ENCODE data around the gene ANXA4. TPM values are rescaled to one million over a fixed set of nuclear protein-coding genes. Genes with fewer than 3 reads are reported as not detected.

The ANXA4 gene
- total and polyA plus RNA-seq, 2 experiments from 2014 or later, result 107 to 231 TPM

DNA sequence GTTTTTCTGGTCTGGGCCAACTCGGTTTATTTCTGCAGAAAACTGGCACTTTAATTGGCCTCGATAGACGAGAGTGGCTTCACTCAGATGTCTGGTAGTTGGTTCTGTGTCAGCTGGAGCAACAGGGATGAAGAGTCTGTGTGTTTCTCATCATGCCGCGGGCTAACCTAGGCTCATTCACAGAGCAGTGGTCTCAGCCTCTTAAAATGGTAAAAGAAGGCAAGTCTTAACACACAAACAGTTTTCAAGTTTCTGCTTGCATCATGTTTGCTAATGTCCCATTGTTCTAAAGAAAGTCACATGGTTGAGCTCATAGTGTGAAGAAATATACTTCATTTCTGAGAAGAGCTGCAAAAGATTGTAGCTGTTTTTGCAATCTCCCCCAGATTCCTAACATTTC is 37.5 kb upstream of the ANXA4 start:
- Histone ChIP-seq H3K4me2 (no peak overlapping the region), H3K79me2 (no peaks in the 10 kb centered on the region), H3K27ac (no peak overlapping the region), H4K20me1 (ENCODE audit: insufficient read depth, poor library complexity, severe bottlenecking) (no peaks in the 10 kb centered on the region), H3K9me3 (ENCODE audit: low read depth) (no peaks in the 10 kb centered on the region), H2AFZ (no peak overlapping the region), H3K27me3 (no peaks in the 10 kb centered on the region), H3K9me2 (replicated peaks; ENCODE audit: insufficient read depth) (no peaks in the 10 kb centered on the region), H3K4me3 (no peak overlapping the region), H3K4me1 (ENCODE audit: insufficient read depth) (no peaks in the 10 kb centered on the region), H3K36me3 (replicated peaks; ENCODE audit: insufficient read depth, low read depth) (no peaks in the 10 kb centered on the region)
- WGBS (ENCODE audit: low lambda C conversion rate, missing lambda C conversion rate), result 81% methylated on average over 5 of the region's 5 CpGs
- no peak for TF ChIP-seq CTCF (IDR thresholded peaks at IDR 0.05; ENCODE audit: poor library complexity)
- TF ChIP-seq EZH2phosphoT487 (IDR thresholded peaks at IDR 0.05; ENCODE audit: low read depth, severe bottlenecking, unreplicated experiment), result no peak
- TF ChIP-seq EZH2 (IDR thresholded peaks at IDR 0.05; ENCODE audit: borderline replicate concordance), result no peak
- no peak for DNase-seq (ENCODE audit: low spot score)

DNA sequence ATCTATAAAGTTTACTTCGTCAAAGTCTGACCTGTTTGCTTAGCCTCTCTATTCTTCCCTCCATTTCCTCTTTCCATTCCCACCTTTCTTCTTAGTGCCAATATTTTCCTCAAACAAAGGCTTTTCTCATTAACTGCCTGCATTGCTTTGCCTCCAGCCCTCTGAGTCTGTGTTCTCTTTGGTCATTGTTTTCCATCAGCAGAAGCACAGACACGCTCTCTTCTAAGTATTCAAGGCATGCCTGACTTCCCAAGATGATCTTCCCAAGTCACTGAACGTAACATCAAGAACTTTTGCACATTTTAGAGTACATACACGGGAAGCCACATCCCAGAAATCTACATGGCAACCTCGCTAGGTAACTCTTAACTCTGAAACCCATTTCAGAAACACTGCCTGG is 32.6 kb upstream of the ANXA4 start:
- Histone ChIP-seq H3K9me2 (replicated peaks; ENCODE audit: insufficient read depth) (no peaks in the 10 kb centered on the region), H3K4me2 (no peak overlapping the region), H3K36me3 (replicated peaks; ENCODE audit: insufficient read depth, low read depth) (no peaks in the 10 kb centered on the region), H2AFZ (no peak overlapping the region), H3K79me2 (no peaks in the 10 kb centered on the region), H3K4me3 (no peak overlapping the region), H4K20me1 (ENCODE audit: insufficient read depth, poor library complexity, severe bottlenecking) (no peaks in the 10 kb centered on the region), H3K4me1 (ENCODE audit: insufficient read depth) (no peaks in the 10 kb centered on the region), H3K9me3 (ENCODE audit: low read depth) (no peaks in the 10 kb centered on the region), H3K27me3 (no peaks in the 10 kb centered on the region), H3K27ac (no peak overlapping the region)
- TF ChIP-seq CTCF (IDR thresholded peaks at IDR 0.05; ENCODE audit: poor library complexity), result no peak
- TF ChIP-seq EZH2phosphoT487 (IDR thresholded peaks at IDR 0.05; ENCODE audit: low read depth, severe bottlenecking, unreplicated experiment), result no peak
- TF ChIP-seq EZH2 (IDR thresholded peaks at IDR 0.05; ENCODE audit: borderline replicate concordance), result no peak
- WGBS (ENCODE audit: low lambda C conversion rate, missing lambda C conversion rate), result 74% methylated on average over 5 of the region's 5 CpGs
- no peak for DNase-seq (ENCODE audit: low spot score)

DNA sequence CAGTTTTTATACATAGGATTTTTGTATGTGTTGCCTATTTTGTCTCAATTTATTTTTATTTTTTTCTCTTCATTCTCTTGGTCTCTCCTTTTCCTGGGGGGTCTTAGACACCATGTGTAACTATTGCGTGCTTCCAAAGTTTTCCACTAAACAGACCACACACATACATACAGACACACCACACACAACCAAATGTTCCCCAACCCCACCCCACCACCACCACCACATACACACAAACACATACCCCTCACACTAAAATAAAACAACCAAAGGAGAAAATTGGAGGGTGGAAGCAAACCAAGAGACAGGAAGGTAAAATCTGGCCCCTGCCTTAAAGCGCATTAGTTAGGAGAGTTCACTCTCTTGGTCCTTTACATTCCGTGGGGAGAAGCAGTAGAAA is 30.0 kb upstream of the ANXA4 start:
- Histone ChIP-seq H3K9me3 (ENCODE audit: low read depth) (no peaks in the 10 kb centered on the region), H3K27ac (no peak overlapping the region), H3K4me3 (no peak overlapping the region), H3K27me3 (no peaks in the 10 kb centered on the region), H3K36me3 (replicated peaks; ENCODE audit: insufficient read depth, low read depth) (no peaks in the 10 kb centered on the region), H4K20me1 (ENCODE audit: insufficient read depth, poor library complexity, severe bottlenecking) (no peaks in the 10 kb centered on the region), H3K9me2 (replicated peaks; ENCODE audit: insufficient read depth) (no peaks in the 10 kb centered on the region), H3K4me2 (no peak overlapping the region), H3K79me2 (no peaks in the 10 kb centered on the region), H2AFZ (no peak overlapping the region), H3K4me1 (ENCODE audit: insufficient read depth) (no peaks in the 10 kb centered on the region)
- DNase-seq (ENCODE audit: low spot score), result no peak
- 68% methylated on average over 3 of the region's 3 CpGs for WGBS (ENCODE audit: low lambda C conversion rate, missing lambda C conversion rate)
- TF ChIP-seq EZH2phosphoT487 (IDR thresholded peaks at IDR 0.05; ENCODE audit: low read depth, severe bottlenecking, unreplicated experiment), result no peak
- no peak for TF ChIP-seq CTCF (IDR thresholded peaks at IDR 0.05; ENCODE audit: poor library complexity)
- no peak for TF ChIP-seq EZH2 (IDR thresholded peaks at IDR 0.05; ENCODE audit: borderline replicate concordance)

DNA sequence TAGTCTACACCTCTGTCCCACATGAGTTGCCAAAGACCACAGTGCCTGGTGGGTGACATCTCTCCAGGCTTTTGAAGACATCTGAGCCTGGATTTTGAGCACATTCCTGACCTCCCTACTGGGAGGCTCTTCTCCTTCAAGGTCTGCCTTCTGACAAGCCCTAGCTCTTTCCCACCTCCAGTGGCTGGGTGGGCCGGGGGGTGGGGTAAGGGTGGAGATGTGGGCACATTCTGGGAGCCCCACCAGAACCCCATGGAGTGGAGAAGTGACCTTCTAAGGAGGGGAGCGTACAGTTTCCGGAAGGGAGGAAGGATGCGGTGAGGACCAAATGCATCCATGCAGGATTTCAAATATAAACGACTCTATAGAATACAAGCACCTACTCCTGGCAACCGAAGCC is 27.9 kb upstream of the ANXA4 start:
- 98% methylated on average over 6 of the region's 6 CpGs for WGBS (ENCODE audit: low lambda C conversion rate, missing lambda C conversion rate)
- H3K27me3 ChIP-seq, result no peaks in the 10 kb centered on the region
- H3K4me1 ChIP-seq (ENCODE audit: insufficient read depth), result no peaks in the 10 kb centered on the region
- no peak overlapping the region for H3K27ac ChIP-seq
- no peak overlapping the region for H3K4me2 ChIP-seq
- no peak for DNase-seq (ENCODE audit: low spot score)
- H3K4me3 ChIP-seq, result no peak overlapping the region
- H3K9me3 ChIP-seq (ENCODE audit: low read depth), result no peaks in the 10 kb centered on the region
- TF ChIP-seq CTCF (IDR thresholded peaks at IDR 0.05; ENCODE audit: poor library complexity) (no peak), EZH2phosphoT487 (IDR thresholded peaks at IDR 0.05; ENCODE audit: low read depth, severe bottlenecking, unreplicated experiment) (no peak), EZH2 (IDR thresholded peaks at IDR 0.05; ENCODE audit: borderline replicate concordance) (no peak)
- no peaks in the 10 kb centered on the region for H4K20me1 ChIP-seq (ENCODE audit: insufficient read depth, poor library complexity, severe bottlenecking)
- H3K79me2 ChIP-seq, result no peaks in the 10 kb centered on the region
- H3K36me3 ChIP-seq (replicated peaks; ENCODE audit: insufficient read depth, low read depth), result no peaks in the 10 kb centered on the region
- H3K9me2 ChIP-seq (replicated peaks; ENCODE audit: insufficient read depth), result no peaks in the 10 kb centered on the region
- H2AFZ ChIP-seq, result no peak overlapping the region
